Forelimb muscle (tissue), 1 donor: Measurements from ENCODE around the gene ITPKA. TPM values are rescaled to one million over a fixed set of nuclear protein-coding genes. Genes with fewer than 3 reads are reported as not detected.

Experiments
- DNase-seq: peaks from one replicate; pipeline ENCODE4 v3.0.0-alpha.2; 2013; ENCODE audit warnings: low read depth
- polyA plus RNA-seq: library from polyadenylated mRNA; unstranded; fragments of 120-200 nt; gene quantifications from one replicate; pipeline ENCODE4 v1.2.1, GENCODE V29; 2013; ENCODE audit not compliant: insufficient read length

The ITPKA gene
- polyA plus RNA-seq, 1 donor = 0.51 TPM

DNA sequence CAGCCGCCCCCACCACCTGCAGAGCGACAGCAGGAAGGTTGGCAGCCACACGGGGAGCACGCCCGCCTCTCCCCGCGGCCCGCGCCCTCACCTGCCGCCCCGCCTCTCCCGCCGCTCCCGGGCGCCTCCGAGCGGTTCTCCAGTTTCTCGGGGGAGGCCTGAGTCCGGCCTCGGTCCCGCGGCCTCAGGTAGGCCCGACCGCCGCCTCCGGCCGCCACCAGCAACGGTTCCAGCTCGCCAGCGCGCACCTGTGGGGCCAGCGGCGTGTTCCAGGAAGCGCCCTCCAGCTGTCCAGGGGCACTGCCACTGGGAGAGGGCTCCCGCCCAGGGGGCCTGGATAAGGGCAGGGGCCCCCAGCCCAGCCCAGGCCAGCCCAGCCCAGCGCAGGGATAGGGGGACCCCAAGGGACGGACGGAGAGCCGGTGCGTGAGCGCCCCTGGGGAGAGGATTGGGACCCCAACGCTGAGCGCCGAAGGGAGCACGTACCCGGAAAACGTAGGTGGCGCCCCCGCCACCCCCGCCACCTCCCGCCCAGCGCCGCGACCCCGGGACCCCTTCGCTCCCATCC, 17.7 kb downstream of the ITPKA start:
- no peak for DNase-seq

DNA sequence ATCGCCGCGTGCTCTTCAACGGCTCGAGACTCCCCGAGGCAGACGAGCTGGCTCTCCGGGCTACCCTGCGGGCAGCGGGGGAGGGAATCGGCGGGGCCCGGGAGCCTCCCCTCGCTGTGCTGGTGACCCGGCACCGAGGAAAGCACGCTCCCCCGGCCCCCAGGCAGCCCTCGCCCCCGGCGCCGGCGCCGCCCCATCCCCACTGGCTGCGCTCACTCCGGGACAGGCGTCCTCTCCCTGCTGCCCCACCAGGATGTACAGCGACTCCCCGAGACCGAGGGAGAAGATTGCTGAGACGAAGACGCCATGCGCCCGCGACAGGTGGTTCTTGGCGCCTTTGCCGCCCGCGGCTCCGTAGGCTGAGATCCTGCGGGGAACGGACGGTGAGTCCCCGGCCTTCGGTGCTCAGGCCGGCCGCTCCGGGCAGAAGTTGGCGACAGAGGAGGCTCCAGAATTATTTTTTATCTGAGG, 18.3 kb downstream of the ITPKA start:
- no peak for DNase-seq

DNA sequence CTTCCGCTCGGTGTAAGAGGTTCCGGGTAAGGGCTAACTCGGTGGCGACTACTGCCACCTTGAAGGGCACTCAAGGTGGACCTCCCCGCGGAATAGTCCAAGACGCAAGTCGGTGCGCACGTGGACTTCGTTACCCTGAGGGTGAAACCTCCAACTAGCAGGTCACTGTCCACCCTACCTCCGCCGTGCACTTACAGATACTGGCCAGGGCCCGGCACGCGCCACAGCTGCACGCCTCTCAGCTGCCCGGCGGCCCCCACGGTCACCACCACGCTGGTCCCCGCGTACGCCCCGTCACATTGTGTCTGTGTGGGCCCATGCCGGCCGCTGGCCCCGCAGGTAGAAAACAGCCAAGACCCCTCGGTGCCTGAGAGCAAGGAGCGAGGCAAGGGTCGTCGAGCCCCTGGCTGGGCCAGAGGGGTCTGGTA, 18.9 kb downstream of the ITPKA start:
- no peak for DNase-seq

DNA sequence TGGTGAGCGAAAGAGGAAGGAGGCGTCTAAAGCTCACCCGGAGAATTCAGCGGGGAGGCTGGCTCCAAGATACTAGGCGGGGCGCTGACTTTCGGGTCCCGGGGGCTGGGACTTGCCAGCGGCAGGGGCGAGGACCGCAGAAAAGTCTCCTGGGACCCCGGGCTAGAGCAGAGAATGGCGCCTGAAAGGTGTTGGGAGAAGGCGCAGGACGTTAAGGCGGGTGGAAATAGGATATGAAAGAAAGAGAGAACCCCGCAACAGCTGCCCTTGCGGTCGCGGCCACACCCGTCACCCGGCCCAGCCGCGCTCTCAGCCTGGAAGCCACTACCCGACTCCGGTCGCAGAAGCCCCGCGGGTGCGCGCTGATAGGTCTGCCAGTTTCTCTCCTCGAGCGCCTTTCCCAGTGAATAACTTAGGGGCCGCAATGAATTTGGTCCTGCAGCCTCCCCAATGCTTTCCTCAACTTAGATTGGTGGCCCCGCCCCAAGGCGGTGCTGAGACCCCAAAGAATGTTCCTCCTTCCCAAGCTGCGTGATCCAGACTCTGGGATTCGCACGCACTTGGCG, 19.3 kb downstream of the ITPKA start:
- DNase-seq = no peak

DNA sequence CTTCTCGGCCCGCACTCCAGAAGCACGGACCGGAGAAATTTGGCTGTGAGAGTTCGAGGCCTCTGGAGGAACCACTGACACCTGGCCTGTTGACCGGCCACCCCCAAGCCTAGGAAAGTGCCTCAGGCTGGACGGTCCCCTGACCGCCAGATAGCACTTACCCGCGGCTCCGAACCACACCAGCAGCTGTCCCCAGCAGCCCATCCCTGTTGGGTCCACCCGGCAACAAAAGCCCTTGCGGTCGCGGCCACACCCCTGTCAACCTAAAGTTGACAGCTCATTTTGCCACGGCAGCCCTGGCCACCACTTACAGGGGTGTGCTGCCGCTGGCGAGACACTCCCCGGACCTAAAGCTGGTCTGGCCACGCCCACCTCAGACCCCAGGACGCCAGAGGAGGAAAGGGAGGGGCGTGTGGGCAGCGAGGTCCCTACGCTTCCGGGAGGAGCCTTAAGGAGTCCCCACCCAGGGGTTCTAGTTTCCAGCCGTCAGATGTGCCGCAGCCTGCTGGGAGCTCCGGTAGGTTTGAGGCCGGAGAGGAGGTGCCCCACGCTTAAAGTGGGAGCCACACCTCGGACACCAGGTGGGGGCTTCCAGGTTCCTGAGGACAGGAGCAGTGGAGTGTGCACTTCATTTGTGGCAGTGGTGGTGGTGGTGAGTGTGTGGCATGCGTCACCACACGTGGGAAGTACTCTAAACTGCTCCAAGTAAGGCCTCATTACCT, 20.0 kb downstream of the ITPKA start, which contains the start of gene LTK:
Gene LTK (minus strand): TSS at position 322 of the 722 bp plus-strand sequence. CDS start 118 bp downstream, at position 204.
- no peak for DNase-seq

DNA sequence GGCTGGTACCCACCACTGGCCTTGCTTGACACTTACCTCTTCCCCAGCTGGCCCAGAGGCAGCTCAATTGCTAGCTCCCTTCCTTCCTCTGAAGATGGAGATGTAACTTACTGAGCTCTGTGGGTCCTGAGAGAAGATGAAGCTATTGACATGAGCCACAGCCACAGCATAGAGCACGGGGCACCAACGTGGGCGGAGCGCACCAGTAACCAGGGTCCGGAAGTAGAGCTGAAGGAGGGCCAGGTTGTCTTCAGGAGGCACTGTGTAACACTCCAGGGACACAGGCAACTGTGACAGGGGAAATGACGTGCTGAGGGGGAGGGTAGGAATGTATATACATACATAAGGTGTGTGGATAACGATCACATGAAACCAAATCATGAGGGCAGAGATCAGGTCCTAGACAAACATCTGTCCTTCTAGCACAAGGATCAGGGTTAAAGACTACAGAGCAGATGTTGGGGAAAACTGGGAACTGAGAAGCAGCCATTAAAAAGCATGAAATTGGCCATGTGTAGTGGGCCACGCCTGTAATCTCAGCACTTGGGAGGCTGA, 24.3 kb downstream of the ITPKA start:
- no peak for DNase-seq

DNA sequence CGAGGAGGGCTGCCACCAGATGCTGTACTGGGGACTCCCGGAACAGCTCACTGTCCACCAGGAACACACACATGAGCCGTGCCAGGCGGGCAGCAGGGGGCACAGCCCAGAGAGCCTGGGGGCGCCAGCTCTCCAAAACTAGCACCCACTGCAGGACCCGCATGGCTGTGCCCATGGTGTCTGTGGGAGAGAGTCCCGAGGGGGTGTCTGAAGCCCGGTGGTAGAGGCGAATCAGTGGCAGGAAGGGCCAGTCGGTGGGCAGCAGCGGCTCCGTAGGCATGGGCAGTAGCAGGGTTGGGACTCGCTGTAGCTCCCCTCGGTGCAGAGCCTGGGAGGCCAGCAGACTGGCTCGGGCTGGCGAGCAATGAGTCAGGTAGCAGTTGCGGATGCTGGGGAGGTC, 27.0 kb downstream of the ITPKA start:
- DNase-seq = no peak

DNA sequence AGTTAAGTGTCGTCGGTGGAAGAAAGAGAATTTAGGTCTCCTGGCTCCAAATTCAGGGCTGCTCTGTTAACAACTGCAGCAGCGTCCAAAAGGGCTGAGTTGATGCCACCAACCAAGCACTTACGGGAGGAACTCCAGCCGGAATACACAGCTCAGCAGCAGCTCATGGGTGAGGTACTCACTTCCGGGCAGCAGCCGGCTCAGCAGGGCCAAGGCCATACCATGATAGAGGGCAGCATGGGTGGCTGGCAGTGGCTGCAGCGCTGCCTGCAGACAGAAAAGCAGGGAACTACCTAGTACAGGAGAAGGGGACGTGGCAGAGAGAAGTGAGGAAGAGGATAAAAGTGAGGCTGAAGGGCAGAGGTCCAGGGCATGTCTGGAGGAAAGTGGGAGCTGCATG, 27.9 kb downstream of the ITPKA start:
- DNase-seq = no peak

DNA sequence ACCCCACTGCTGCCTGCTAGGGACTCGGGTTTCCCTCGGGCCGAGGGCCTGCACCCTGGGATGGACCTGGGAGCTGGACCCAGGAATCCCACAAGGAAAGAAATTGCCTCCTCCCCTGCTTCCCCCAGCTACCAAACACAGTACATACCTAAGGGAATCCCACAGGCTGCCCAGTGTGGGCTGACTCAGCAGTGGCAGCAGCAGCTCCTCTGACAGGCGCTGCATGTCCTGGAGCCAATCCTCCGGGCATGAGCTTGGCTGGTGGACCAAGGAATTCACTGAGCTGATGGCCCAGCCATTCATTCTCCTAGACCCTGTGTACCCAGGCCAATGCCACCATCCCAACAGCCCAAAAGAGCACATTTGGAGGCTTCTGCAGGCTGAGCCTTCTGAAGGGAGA, 29.4 kb downstream of the ITPKA start:
- DNase-seq = no peak

DNA sequence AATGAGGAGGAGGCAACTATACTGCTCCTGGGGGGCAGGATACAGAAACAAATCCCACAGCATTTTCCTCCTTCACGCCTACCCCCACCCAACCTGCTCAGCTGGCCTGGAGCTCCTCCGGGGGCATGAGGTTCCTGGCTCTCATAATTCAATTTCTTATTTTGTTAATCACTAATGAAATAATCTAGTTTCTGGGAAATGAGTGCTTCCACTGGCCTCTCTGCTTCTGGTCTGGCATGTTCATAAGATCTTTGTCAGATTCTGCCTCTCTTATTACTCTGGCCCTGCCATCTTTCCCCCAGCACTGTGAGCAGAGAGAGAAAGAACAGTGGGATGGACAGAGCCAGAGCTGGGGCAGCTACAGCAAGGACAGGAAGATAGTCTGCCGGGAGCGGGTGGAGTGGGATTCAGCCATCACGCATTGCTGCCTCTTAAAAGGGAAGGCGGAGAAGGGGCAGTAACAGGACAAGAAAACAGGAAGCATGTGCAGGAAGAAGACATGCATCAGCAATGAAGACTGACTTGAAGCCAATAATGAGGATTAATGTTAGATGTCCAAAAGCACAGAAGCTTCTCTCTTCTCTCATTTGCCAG, 36.8 kb downstream of the ITPKA start:
- no peak for DNase-seq

DNA sequence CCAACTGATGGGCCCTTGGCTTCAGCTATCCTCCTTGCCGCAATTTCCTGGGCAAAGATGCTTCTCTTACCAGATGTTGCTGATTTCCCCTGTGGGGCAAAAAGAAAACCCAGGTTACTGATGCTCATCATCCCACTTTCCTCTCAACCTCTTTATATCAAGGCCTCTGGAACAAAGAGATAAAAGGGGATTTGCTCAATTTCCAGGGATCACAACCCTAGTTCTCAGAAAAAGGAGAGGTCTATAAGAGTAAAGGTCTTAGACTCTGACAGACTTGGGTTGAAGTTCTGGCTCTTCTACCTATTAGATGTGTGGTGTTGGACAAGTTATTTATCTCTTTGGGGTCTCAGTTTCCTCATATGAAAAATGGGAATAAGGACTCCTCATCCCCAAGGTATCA, 41.9 kb downstream of the ITPKA start:
- no peak for DNase-seq

DNA sequence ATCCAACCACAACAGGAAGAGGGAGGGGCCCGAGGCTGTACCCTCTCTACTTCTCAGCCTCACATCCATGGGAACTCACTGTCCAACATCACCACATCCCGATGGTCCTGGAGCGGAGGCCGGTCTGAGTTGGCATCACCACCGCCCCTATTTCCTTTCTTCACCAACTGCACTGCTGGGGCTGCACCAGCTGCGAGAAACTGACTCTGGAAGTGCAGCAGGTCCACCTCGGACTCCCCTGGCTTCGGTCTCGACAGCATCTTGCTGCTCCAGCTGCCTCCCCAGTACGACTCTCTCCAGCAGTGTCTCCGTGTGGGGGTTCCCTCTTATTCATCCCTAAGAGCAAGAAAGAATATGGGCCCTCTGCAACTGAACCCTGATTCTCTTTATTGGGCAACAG, 43.2 kb downstream of the ITPKA start:
- DNase-seq = no peak

DNA sequence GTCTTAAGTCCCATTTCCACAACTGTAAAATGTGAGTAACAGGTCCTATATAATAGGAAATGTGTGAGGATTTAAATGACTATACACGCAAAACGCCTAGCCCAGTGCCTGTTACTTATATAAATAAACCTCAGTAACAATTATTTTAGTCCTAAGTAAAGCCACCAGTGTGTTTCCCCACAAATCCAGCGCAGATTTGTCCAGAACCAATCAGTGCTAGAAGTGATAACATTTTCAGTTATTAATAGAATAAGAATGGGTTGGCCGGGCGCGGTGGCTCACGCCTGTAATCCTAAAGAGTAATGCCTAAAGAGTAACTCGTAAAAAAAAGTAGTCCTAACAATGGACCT, 49.8 kb downstream of the ITPKA start:
- no peak for DNase-seq

DNA sequence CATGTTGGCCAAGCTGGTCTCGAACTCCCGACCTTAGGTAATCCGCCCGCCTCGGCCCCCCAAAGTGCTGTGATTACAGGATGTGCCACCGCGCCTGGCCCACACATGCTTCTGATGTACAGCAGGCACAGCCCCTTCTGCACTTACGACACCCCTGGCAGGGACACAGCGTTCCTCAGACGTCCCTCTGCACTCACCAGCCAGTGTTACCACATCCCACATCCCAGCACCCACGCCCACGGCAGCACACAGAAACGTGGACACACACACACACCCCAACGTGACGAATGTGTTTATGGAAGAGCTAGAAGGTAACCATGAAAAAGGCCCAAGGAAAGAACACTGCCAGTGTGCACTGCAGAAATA, 51.0 kb downstream of the ITPKA start:
- DNase-seq = no peak

DNA sequence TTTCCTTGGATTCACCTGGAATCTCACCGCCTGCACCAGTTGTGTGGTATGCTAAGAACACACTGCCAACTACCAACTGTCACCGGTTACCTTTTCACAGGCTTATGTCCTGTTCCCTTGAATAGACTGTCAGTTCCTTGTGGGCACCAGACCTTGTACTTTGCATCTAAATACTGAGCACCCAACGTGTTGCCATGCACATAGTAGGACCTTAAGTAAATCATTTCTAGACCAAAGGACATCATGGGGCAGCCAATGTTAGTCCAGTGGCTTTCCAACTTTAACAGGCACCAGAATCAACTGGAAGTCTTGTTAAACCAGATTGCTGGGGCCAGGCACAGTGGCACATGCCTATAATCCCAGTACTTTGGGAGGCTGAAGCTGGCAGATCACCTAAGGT, 51.5 kb downstream of the ITPKA start:
- DNase-seq = no peak

DNA sequence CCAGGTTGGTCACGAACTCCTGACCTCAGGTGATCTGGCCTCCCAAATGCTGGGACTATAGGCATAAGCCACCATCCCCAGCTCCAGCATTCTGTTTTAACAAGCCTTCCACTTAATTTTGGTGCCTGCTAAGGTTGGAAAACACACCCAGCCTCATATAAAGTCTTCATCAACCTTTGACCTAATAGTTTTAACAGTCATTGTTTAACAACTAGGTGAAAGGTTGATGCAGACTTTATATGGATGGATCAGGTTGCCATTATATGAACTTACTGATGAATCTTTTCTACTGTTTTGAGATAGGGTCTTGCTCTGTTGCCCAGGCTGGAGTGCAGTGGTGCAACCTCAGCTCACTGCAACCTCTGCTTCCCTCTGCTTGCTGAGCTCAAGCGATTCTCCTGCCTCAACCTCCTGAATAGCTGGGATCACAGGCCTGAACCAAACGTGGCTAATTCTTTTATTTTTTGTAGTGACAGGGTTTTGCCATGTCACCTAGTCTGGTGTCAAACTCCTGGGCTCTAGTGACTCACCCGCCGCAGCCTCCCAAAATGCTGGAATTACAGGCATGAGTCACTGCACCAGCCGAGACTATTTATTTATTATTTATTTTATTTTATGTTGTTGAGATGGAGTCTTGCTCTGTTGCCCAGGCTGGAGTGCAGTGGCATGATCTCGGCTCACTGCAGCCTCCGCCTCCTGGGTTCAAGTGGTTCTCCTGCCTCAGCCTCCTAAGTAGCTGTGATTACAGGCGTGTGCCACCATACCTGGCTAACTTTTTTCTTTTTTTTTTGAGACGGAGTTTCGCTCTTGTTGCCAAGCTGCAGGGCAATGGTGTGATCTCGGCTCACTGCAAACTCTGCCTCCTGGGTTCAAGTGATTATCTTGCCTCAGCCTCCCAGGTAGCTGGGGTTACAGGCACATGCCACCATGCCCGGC, 53.4 kb downstream of the ITPKA start:
- no peak for DNase-seq

DNA sequence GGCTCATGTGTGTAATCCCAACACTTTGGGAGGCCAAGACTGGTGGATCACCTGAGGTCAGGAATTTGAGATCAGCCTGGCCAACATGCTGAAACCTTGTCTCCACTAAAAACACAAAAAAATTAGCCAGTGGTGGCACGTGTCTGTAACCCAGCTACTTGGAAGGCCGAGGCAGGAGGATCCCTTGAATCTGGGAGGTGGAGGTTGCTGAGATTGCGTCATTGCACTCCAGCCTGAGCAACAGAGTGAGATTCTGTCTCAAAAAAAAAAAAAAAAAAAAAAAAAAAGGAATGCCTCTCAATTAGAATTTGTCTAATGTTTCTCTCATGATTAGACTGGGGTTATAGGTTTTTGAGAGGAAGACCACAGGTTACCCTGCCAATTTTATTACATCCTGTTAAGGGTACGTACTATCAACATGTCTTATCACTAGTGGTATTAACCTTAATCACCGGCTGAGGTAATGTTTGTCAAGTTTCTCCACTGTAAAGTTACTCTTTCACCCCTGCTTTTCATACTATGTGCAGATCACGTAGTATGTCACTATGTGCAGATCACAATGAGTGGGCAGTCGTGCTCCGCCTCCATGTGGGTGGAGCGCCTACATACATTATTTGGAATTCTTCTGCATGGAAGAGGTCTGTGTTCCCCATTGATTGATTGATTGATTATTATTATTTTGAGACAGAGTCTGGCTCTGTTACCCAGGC, 56.5 kb downstream of the ITPKA start:
- DNase-seq = no peak
